K562 (cell line): Measurements from ENCODE around the gene SLC4A2. TPM values are rescaled to one million over a fixed set of nuclear protein-coding genes. Genes with fewer than 3 reads are reported as not detected.

Source experiments
- ARID2 ChIP-seq: fragments of 450-650 bp; IDR thresholded peaks from 2 replicates; pipeline ENCODE4 v1.6.1; 2017; ENCODE audit warnings: antibody characterized with exemption, mild to moderate bottlenecking
- CREM ChIP-seq: IDR thresholded peaks from 2 replicates; pipeline ENCODE4 v1.6.1; 2014; ENCODE audit warnings: antibody characterized with exemption, low read depth
- DPF2 ChIP-seq: fragments of 450-650 bp; IDR thresholded peaks from 2 replicates; pipeline ENCODE4 v1.6.1; 2016
- GATA2 ChIP-seq: sonication (generic); formaldehyde crosslinking; IDR thresholded peaks from 2 replicates; pipeline ENCODE4 v1.4.0; 2020; ENCODE audit warnings: mild to moderate bottlenecking, missing genetic modification reagents
- GATAD2A ChIP-seq: fragments of 450-650 bp; IDR thresholded peaks from 2 replicates; pipeline ENCODE4 v1.6.1; 2017
- HDAC8 ChIP-seq: fragments of 450-650 bp; IDR thresholded peaks from 2 replicates; pipeline ENCODE4 v1.6.1; 2016; ENCODE audit warnings: mild to moderate bottlenecking, missing genetic modification characterization, moderate library complexity, missing compliant biosample characterization
- KLF16 ChIP-seq: IDR thresholded peaks from 2 replicates; pipeline ENCODE4 v1.6.1; 2016; ENCODE audit warnings: antibody characterized with exemption
- MBD2 ChIP-seq: sonication (generic); IDR thresholded peaks from 2 replicates; pipeline ENCODE4 v1.6.1; 2016; ENCODE audit warnings: low read depth, borderline replicate concordance
- MTA1 ChIP-seq: fragments of 450-650 bp; IDR thresholded peaks from 2 replicates; pipeline ENCODE4 v1.6.1; 2017; ENCODE audit warnings: borderline replicate concordance
- NFE2L1 ChIP-seq: fragments of 450-650 bp; IDR thresholded peaks from 2 replicates; pipeline ENCODE4 v1.6.1; 2016; ENCODE audit warnings: missing genetic modification characterization, low read depth, mild to moderate bottlenecking, missing compliant biosample characterization, moderate library complexity, borderline replicate concordance
- NFXL1 ChIP-seq: fragments of 450-650 bp; formaldehyde crosslinking; IDR thresholded peaks from 2 replicates; pipeline ENCODE4 v1.4.0; 2021; ENCODE audit warnings: mild to moderate bottlenecking
- POLR3G ChIP-seq: IDR thresholded peaks from 2 replicates; pipeline ENCODE4 v1.6.1; 2011; ENCODE audit not compliant: insufficient read length, insufficient replicate concordance; ENCODE audit errors: extremely low read depth
- TEAD2 ChIP-seq: fragments of 450-650 bp; IDR thresholded peaks from 2 replicates; pipeline ENCODE4 v1.6.1; 2016; ENCODE audit warnings: missing genetic modification characterization, control low read depth, missing compliant biosample characterization
- TGIF2 ChIP-seq: sonication (generic); formaldehyde crosslinking; IDR thresholded peaks from 2 replicates; pipeline ENCODE4 v1.8.1; 2022; ENCODE audit warnings: mild to moderate bottlenecking, missing genetic modification reagents, moderate library complexity
- U2AF1 ChIP-seq: fragments of 200-400 bp; formaldehyde crosslinking; optimal IDR thresholded peaks from 2 replicates; pipeline ENCODE3; 2017; ENCODE audit warnings: mild to moderate bottlenecking, low read depth, low read length, moderate library complexity
- XRCC4 ChIP-seq: IDR thresholded peaks from one replicate; pipeline ENCODE4 v1.6.1; 2011; ENCODE audit not compliant: insufficient read depth, insufficient read length; ENCODE audit errors: extremely low read depth
- ZC3H4 ChIP-seq: sonication (generic); formaldehyde crosslinking; IDR thresholded peaks from 2 replicates; pipeline ENCODE4 v1.9.0; 2021; ENCODE audit warnings: missing genetic modification reagents, borderline replicate concordance
- ZFPM2 ChIP-seq: fragments of 250-450 bp; sonication (Bioruptor Pico); IDR thresholded peaks from 2 replicates; pipeline ENCODE4 v1.5.1; 2022; ENCODE audit warnings: mild to moderate bottlenecking
- ZKSCAN1 ChIP-seq: fragments of 150-350 bp; IDR thresholded peaks from 2 replicates; pipeline ENCODE4 v1.6.1; 2016; ENCODE audit warnings: low read depth, low read length
- ZNF384 ChIP-seq: IDR thresholded peaks from 2 replicates; pipeline ENCODE4 v1.6.1; 2012; ENCODE audit warnings: low read depth, low read length, improper control_type of control experiment
- ZNF445 ChIP-seq: fragments of 250-450 bp; sonication (Bioruptor Pico); IDR thresholded peaks from 2 replicates; pipeline ENCODE4 v1.4.0; 2020; ENCODE audit warnings: low read depth, mild to moderate bottlenecking, moderate library complexity
- polyA plus RNA-seq, 8 experiments: library from polyadenylated mRNA; depleted of rRNA in 4 of 8; stranded (reverse) in 5 of 8; unstranded in 3 of 8; fragments of >200 nt; fragmentation: Nextera tagmentation in 2 of 8; fragmentation: Illumina TruSeq in 1 of 8; extraction: Ambion mirVana in 2 of 8; extraction: Trizol in 1 of 8; gene quantifications; 2 replicates each; pipeline versions ENCODE4 v1.2.1 to v1.2.3, GENCODE V29; 2011 to 2014; ENCODE audit warnings: inconsistent platforms in 1 of 8, missing spikeins in 1 of 8
- total RNA-seq, 7 experiments: library from RNA; depleted of rRNA in 6 of 7; stranded (reverse); fragments of >200 nt in 6 of 7; fragmentation: Illumina TruSeq in 2 of 7; extraction: Trizol in 2 of 7; gene quantifications; 2 replicates each; pipeline versions ENCODE4 v1.2.1 to v1.2.3, GENCODE V29; 2011 to 2021; ENCODE audit warnings: low replicate concordance in 1 of 7
- TF ChIP-seq, protein P1 (sequence below): fragments of 450-650 bp; formaldehyde crosslinking; IDR thresholded peaks from 2 replicates; pipeline ENCODE4 v1.4.0; 2020; ENCODE audit warnings: mild to moderate bottlenecking, moderate library complexity
- TF ChIP-seq, protein P2 (sequence below): sonication (generic); formaldehyde crosslinking; IDR thresholded peaks from 2 replicates; pipeline ENCODE4 v1.8.1; 2022; ENCODE audit warnings: missing genetic modification reagents
- TF ChIP-seq, protein P3 (sequence below), 2 experiments: fragments of 450-650 bp in 1 of 2; sonication (generic) in 1 of 2; formaldehyde crosslinking in 1 of 2; IDR thresholded peaks in 1 of 2; conservative IDR thresholded peaks in 1 of 2; 2 replicates each; pipeline versions ENCODE4 v1.6.1 to v1.8.1; 2016 to 2023; ENCODE audit warnings: mild to moderate bottlenecking in 2 of 2, moderate library complexity in 2 of 2, inconsistent platforms in 1 of 2, missing genetic modification reagents in 1 of 2
- TF ChIP-seq, protein P4 (sequence below): fragments of 250-450 bp; sonication (Bioruptor Pico); IDR thresholded peaks from 2 replicates; pipeline ENCODE4 v1.5.1; 2021; ENCODE audit warnings: mild to moderate bottlenecking

SLC4A2 gene
- total and polyA plus RNA-seq, 9 of the 15 experiments (the other 6 are each of a cell fraction or from before 2014, with no cell fraction given) = 11.4 to 375 (median 130) TPM

DNA sequence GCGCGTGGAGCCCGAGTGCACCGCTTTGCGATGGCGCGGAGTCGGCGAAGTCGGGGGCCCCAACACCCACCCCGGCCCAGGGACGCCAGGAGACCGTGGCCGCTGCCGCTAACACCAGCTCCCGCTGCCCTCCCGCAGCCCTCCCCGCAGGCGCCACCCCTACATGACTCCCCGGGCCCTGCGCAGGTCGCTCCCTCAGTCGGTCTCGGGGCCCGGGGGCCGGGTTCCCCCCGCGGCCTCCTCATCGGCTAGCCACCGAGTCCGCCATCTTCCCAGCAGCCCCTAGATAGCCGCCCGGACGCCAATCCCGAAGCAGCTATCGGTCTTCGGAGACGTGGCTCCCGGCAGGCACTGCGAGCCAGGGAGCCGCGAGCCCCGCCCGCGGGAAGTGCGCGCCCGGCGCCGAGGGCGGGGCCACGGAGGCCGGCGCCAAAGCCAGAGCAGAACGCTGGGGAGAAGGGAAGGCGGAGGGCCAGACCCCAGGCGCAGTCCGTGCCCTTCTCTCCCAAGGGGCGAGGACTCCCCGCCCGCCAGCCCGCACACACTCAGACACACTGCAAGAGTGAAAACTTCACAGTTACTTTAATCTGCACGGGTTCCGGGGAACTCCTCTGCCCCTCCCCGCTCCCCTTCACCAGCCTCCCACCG, 21.3 kb downstream of the SLC4A2 start, which contains the start of gene FASTK (continued):
- TF ChIP-seq GATA2 (CRISPR knock-in tag) (no peak), POLR3G (no peak), MBD2 (peak; percentile 75), TGIF2 (no peak; the same call in 1 of the 2 replicates), ARID2 (no peak), XRCC4 (no peak), ZNF445 (no peak), ZKSCAN1 (0 out of 2 replicates have a peak, but pooled peaks have one; percentile 19), ZC3H4 (CRISPR knock-in tag) (0 out of 2 replicates have a peak, but pooled peaks have one; percentile 21), ZFPM2 (CRISPR knock-in tag) (peak; percentile 88; the same call in 1 of the 2 replicates), GATAD2A (peak; percentile 41; the same call in 1 of the 2 replicates), KLF16 (no peak), ZNF384 (no peak), U2AF1 (peak; percentile 84), MTA1 (no peak), HDAC8 (tag) (peak; percentile 76; the same call in 1 of the 2 replicates), CREM (peak; percentile 82), NFXL1 (no peak), NFE2L1 (no peak), DPF2 (no peak; the same call in 1 of the 2 replicates), TEAD2 (tag) (no peak)
- TF ChIP-seq, protein P1, sequence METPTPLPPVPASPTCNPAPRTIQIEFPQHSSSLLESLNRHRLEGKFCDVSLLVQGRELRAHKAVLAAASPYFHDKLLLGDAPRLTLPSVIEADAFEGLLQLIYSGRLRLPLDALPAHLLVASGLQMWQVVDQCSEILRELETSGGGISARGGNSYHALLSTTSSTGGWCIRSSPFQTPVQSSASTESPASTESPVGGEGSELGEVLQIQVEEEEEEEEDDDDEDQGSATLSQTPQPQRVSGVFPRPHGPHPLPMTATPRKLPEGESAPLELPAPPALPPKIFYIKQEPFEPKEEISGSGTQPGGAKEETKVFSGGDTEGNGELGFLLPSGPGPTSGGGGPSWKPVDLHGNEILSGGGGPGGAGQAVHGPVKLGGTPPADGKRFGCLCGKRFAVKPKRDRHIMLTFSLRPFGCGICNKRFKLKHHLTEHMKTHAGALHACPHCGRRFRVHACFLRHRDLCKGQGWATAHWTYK = peak; percentile 84; the same call in 1 of the 2 replicates
- TF ChIP-seq, protein P2, sequence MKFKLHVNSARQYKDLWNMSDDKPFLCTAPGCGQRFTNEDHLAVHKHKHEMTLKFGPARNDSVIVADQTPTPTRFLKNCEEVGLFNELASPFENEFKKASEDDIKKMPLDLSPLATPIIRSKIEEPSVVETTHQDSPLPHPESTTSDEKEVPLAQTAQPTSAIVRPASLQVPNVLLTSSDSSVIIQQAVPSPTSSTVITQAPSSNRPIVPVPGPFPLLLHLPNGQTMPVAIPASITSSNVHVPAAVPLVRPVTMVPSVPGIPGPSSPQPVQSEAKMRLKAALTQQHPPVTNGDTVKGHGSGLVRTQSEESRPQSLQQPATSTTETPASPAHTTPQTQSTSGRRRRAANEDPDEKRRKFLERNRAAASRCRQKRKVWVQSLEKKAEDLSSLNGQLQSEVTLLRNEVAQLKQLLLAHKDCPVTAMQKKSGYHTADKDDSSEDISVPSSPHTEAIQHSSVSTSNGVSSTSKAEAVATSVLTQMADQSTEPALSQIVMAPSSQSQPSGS = no peak; the same call in 1 of the 2 replicates
- TF ChIP-seq, protein P3, sequence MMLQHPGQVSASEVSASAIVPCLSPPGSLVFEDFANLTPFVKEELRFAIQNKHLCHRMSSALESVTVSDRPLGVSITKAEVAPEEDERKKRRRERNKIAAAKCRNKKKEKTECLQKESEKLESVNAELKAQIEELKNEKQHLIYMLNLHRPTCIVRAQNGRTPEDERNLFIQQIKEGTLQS (IDR thresholded peaks at IDR 0.05) = no peak
- TF ChIP-seq, protein P3 (CRISPR knock-in tag; conservative IDR thresholded peaks at IDR 0.05) = no peak
- TF ChIP-seq, protein P4, sequence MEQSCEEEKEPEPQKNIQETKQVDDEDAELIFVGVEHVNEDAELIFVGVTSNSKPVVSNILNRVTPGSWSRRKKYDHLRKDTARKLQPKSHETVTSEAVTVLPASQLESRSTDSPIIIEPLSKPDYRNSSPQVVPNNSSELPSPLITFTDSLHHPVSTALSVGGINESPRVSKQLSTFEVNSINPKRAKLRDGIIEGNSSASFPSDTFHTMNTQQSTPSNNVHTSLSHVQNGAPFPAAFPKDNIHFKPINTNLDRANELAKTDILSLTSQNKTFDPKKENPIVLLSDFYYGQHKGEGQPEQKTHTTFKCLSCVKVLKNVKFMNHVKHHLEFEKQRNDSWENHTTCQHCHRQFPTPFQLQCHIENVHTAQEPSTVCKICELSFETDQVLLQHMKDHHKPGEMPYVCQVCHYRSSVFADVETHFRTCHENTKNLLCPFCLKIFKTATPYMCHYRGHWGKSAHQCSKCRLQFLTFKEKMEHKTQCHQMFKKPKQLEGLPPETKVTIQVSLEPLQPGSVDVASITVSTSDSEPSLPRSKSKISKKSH (CRISPR knock-in tag) = no peak
